SK-N-SH (cell line): ENCODE data around the gene HLA-DPA1. TPM values are rescaled to one million over a fixed set of nuclear protein-coding genes. Genes with fewer than 3 reads are reported as not detected.

ENCODE experiments used
- CTCF ChIA-PET: fragments of 300-600, 350-600 bp; formaldehyde crosslinking; extraction: SDS; loops from one replicate; lab custom pipeline; 2021; lab: Yijun Ruan, JAX
- POLR2A ChIA-PET: fragments of 350-600 bp; sonication (Branson Sonifier 250); formaldehyde crosslinking; extraction: SDS; loops from one replicate; lab custom pipeline; 2020; ENCODE audit warnings: antibody characterized with exemption, inconsistent platforms; lab: Yijun Ruan, JAX
- DNase-seq: peaks from one replicate; pipeline ENCODE4 v3.0.0; 2012
- H2AFZ ChIP-seq: fragments of 200-600 bp; sonication (generic); 2 replicates; pipeline ENCODE4 v1.8.1; 2016; ENCODE audit warnings: antibody characterized with exemption, mild to moderate bottlenecking, low read depth
- H3F3A ChIP-seq: fragments of 200-600 bp; sonication (generic); replicated peaks from 2 replicates; pipeline ENCODE3; 2016; ENCODE audit warnings: antibody characterized with exemption, mild to moderate bottlenecking; ENCODE audit not compliant: insufficient read depth
- H3K27ac ChIP-seq, 2 experiments: fragments of 200-500 bp in 1 of 2; fragments of 200-600 bp in 1 of 2; sonication (Bioruptor generic) in 1 of 2; sonication (generic), shearing (Covaris generic) in 1 of 2; 2 replicates each; pipeline versions ENCODE4 v1.5.1 to v1.6.1; 2014 to 2016; ENCODE audit warnings: low read depth in 2 of 2, inconsistent platforms in 1 of 2, low read length in 1 of 2, mild to moderate bottlenecking in 1 of 2, mixed read lengths in 1 of 2
- H3K27me3 ChIP-seq: fragments of 200-600 bp; sonication (generic), shearing (Covaris generic); 2 replicates; pipeline ENCODE4 v1.6.1; 2016; ENCODE audit warnings: mixed run types; ENCODE audit not compliant: insufficient read depth
- H3K36me3 ChIP-seq, 2 experiments: fragments of 200-500 bp in 1 of 2; fragments of 200-600 bp in 1 of 2; sonication (Bioruptor generic) in 1 of 2; sonication (generic) in 1 of 2; replicated peaks in 1 of 2; 2 replicates each; pipeline versions ENCODE3 to v1.5.1; 2014 to 2016; ENCODE audit warnings: low read length in 1 of 2, mild to moderate bottlenecking in 1 of 2; ENCODE audit not compliant: insufficient read depth in 2 of 2, control insufficient read depth in 1 of 2
- H3K4me1 ChIP-seq, 2 experiments: fragments of 200-500 bp in 1 of 2; fragments of 200-600 bp in 1 of 2; sonication (Bioruptor generic) in 1 of 2; sonication (generic), shearing (Covaris generic) in 1 of 2; 2 replicates each; pipeline versions ENCODE4 v1.5.1 to v1.6.1; 2014 to 2016; ENCODE audit warnings: low read depth in 1 of 2, low read length in 1 of 2, mixed run types in 1 of 2; ENCODE audit not compliant: insufficient read depth in 2 of 2, control insufficient read depth in 1 of 2
- H3K4me2 ChIP-seq: fragments of 200-600 bp; sonication (generic), shearing (Covaris generic); 2 replicates; pipeline ENCODE4 v1.6.1; 2017; ENCODE audit warnings: mixed run types
- H3K4me3 ChIP-seq, 2 experiments: fragments of 200-500 bp in 1 of 2; fragments of 200-600 bp in 1 of 2; sonication (Bioruptor generic) in 1 of 2; sonication (generic), shearing (Covaris generic) in 1 of 2; 2 replicates each; pipeline versions ENCODE4 v1.5.1 to v1.8.1; 2014 to 2016; ENCODE audit warnings: low read depth in 2 of 2, inconsistent platforms in 1 of 2, low read length in 1 of 2, mild to moderate bottlenecking in 1 of 2, mixed read lengths in 1 of 2, moderate library complexity in 1 of 2
- H3K79me2 ChIP-seq: fragments of 200-600 bp; sonication (generic); 2 replicates; pipeline ENCODE4 v1.8.1; 2017; ENCODE audit warnings: mild to moderate bottlenecking; ENCODE audit not compliant: insufficient read depth
- H3K9ac ChIP-seq: fragments of 200-600 bp; sonication (generic); 2 replicates; pipeline ENCODE4 v1.6.1; 2017; ENCODE audit warnings: mixed run types
- H3K9me2 ChIP-seq: fragments of 200-600 bp; sonication (generic); 2 replicates; pipeline ENCODE4 v1.6.1; 2017; ENCODE audit warnings: mixed run types
- H3K9me3 ChIP-seq: fragments of 200-600 bp; sonication (generic); 2 replicates; pipeline ENCODE4 v1.6.1; 2017; ENCODE audit warnings: mixed run types, mild to moderate bottlenecking, moderate library complexity
- H4K20me1 ChIP-seq: fragments of 200-600 bp; sonication (generic); 2 replicates; pipeline ENCODE4 v1.6.1; 2017; ENCODE audit warnings: mild to moderate bottlenecking, mixed run types; ENCODE audit not compliant: insufficient read depth
- ELF1 ChIP-seq: IDR thresholded peaks from 2 replicates; pipeline ENCODE4 v1.4.0; 2012
- FOSL2 ChIP-seq: IDR thresholded peaks from 2 replicates; pipeline ENCODE4 v1.4.0; 2012; ENCODE audit warnings: low read depth, mild to moderate bottlenecking, moderate library complexity, borderline replicate concordance
- FOXJ3 ChIP-seq: sonication (generic); formaldehyde crosslinking; IDR thresholded peaks from 2 replicates; pipeline ENCODE4 v1.5.1; 2020; ENCODE audit warnings: mild to moderate bottlenecking, missing genetic modification reagents
- FOXM1 ChIP-seq: IDR thresholded peaks from 2 replicates; pipeline ENCODE4 v1.4.0; 2012; ENCODE audit warnings: low read depth, mild to moderate bottlenecking
- GABPA ChIP-seq: IDR thresholded peaks from 2 replicates; pipeline ENCODE4 v1.4.0; 2012; ENCODE audit warnings: low read depth, mild to moderate bottlenecking
- GATA2 ChIP-seq: sonication (generic); formaldehyde crosslinking; IDR thresholded peaks from 2 replicates; pipeline ENCODE4 v1.5.0; 2020; ENCODE audit warnings: mild to moderate bottlenecking, missing genetic modification reagents
- JUND ChIP-seq: IDR thresholded peaks from 2 replicates; pipeline ENCODE4 v1.4.0; 2012
- MEF2A ChIP-seq: IDR thresholded peaks from 2 replicates; pipeline ENCODE4 v1.4.0; 2012; ENCODE audit warnings: low read depth, borderline replicate concordance
- RAD21 ChIP-seq: IDR thresholded peaks from 2 replicates; pipeline ENCODE4 v1.6.1; 2012; ENCODE audit warnings: mild to moderate bottlenecking, low read length
- RFX5 ChIP-seq: IDR thresholded peaks from 2 replicates; pipeline ENCODE4 v1.6.1; 2012; ENCODE audit warnings: mild to moderate bottlenecking, improper control_type of control experiment, low read length
- SIN3A ChIP-seq: IDR thresholded peaks from 2 replicates; pipeline ENCODE4 v1.6.1; 2012; ENCODE audit warnings: low read depth, mild to moderate bottlenecking, low read length, moderate library complexity, borderline replicate concordance
- SMC3 ChIP-seq: IDR thresholded peaks from 2 replicates; pipeline ENCODE4 v1.6.1; 2012; ENCODE audit warnings: low read depth, low read length, improper control_type of control experiment
- TAF1 ChIP-seq: IDR thresholded peaks from 2 replicates; pipeline ENCODE4 v1.6.1; 2012; ENCODE audit warnings: low read depth, mild to moderate bottlenecking, low read length, moderate library complexity, borderline replicate concordance
- TEAD4 ChIP-seq: IDR thresholded peaks from 2 replicates; pipeline ENCODE4 v1.4.0; 2012; ENCODE audit warnings: mild to moderate bottlenecking, borderline replicate concordance; ENCODE audit not compliant: insufficient read depth
- YY1 ChIP-seq: IDR thresholded peaks from 2 replicates; pipeline ENCODE4 v1.4.0; 2012; ENCODE audit warnings: low read depth, mild to moderate bottlenecking
- WGBS: methylation state at CpG from one replicate; pipeline ENCODE4 v1.1.6; 2017; ENCODE audit warnings: low lambda C conversion rate; 5-methylcytosine and 5-hydroxymethylcytosine counted together
- polyA plus RNA-seq, 3 experiments: library from polyadenylated mRNA; depleted of rRNA; stranded (reverse); fragments of >200 nt; gene quantifications; 2 replicates each; pipeline ENCODE4 v1.2.3, GENCODE V29; 2012
- TF ChIP-seq, protein P1 (sequence below): fragments of 150-350 bp; IDR thresholded peaks from 2 replicates; pipeline ENCODE4 v1.6.1; 2016; ENCODE audit warnings: mild to moderate bottlenecking, low read depth, low read length
- TF ChIP-seq, protein P2 (sequence below): IDR thresholded peaks from 2 replicates; pipeline ENCODE4 v1.4.0; 2012; ENCODE audit warnings: low read depth, borderline replicate concordance
- TF ChIP-seq, protein P3 (sequence below): IDR thresholded peaks from 2 replicates; pipeline ENCODE4 v1.4.0; 2012; ENCODE audit warnings: low read depth, borderline replicate concordance
- TF ChIP-seq, protein P4 (sequence below): IDR thresholded peaks from 2 replicates; pipeline ENCODE4; 2012
- TF ChIP-seq, protein P5 (sequence below): fragments of 200-600 bp; sonication (generic); IDR thresholded peaks from 2 replicates; pipeline ENCODE4 v1.6.1; 2017; ENCODE audit warnings: antibody characterized with exemption, mild to moderate bottlenecking, moderate library complexity

HLA-DPA1 gene
- polyA plus RNA-seq, 1 of the 3 experiments (the other 2 are of a cell fraction), result 1.9 TPM

DNA sequence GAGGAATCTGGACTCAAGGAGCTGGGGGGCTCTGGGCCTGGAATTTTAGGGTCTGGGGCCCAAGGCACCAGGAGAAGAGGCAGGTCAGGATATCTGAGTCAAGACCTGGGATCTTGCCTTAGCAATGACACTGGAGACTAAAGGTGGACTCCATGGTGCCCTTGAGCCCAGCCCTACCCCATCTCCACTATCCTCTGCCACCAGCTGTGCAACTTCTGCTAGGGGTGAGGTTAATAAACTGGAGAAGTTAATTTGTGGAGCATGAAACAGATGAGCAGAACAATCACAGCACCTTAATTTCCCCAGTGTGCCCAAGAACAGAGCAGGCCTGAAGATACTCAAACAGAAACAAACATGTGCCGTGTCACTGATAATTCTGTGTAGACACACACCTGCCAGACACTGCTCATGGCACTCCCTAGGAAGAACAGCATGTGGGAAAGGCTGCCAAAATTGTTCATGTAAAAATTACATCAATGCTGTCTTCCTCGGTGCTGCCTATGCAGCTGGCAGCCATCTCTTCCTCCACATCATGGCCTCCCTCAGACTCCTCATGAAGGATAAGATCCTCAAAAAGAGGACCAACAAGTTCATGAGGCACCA, 5.6 kb upstream of the HLA-DPA1 start:
- 7% methylated on average over 2 of the region's 2 CpGs for WGBS
- Histone ChIP-seq H3K9me3 (no peaks in the 10 kb centered on the region), H3K4me2 (no peak overlapping the region), H3K4me3 (no peak overlapping the region), H3K36me3 (no peaks in the 10 kb centered on the region), H3K9ac (no peak overlapping the region), H4K20me1 (no peaks in the 10 kb centered on the region), H3K9me2 (no peaks in the 10 kb centered on the region), H2AFZ (no peak overlapping the region), H3K27ac (no peak overlapping the region), H3K27me3 (peaks cover 58% of the 10 kb centered on the region; the same call in 1 of the 2 replicates), H3K4me1 (no peaks in the 10 kb centered on the region; a peak in 1 of 4 replicates), H3K79me2 (no peaks in the 10 kb centered on the region), H3F3A (no peaks in the 10 kb centered on the region)
- no peak for TF ChIP-seq RAD21
- TF ChIP-seq, protein P1, sequence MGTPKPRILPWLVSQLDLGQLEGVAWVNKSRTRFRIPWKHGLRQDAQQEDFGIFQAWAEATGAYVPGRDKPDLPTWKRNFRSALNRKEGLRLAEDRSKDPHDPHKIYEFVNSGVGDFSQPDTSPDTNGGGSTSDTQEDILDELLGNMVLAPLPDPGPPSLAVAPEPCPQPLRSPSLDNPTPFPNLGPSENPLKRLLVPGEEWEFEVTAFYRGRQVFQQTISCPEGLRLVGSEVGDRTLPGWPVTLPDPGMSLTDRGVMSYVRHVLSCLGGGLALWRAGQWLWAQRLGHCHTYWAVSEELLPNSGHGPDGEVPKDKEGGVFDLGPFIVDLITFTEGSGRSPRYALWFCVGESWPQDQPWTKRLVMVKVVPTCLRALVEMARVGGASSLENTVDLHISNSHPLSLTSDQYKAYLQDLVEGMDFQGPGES, result no peak
- TF ChIP-seq, protein P2, sequence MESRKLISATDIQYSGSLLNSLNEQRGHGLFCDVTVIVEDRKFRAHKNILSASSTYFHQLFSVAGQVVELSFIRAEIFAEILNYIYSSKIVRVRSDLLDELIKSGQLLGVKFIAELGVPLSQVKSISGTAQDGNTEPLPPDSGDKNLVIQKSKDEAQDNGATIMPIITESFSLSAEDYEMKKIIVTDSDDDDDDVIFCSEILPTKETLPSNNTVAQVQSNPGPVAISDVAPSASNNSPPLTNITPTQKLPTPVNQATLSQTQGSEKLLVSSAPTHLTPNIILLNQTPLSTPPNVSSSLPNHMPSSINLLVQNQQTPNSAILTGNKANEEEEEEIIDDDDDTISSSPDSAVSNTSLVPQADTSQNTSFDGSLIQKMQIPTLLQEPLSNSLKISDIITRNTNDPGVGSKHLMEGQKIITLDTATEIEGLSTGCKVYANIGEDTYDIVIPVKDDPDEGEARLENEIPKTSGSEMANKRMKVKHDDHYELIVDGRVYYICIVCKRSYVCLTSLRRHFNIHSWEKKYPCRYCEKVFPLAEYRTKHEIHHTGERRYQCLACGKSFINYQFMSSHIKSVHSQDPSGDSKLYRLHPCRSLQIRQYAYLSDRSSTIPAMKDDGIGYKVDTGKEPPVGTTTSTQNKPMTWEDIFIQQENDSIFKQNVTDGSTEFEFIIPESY, result no peak
- TF ChIP-seq, protein P3, sequence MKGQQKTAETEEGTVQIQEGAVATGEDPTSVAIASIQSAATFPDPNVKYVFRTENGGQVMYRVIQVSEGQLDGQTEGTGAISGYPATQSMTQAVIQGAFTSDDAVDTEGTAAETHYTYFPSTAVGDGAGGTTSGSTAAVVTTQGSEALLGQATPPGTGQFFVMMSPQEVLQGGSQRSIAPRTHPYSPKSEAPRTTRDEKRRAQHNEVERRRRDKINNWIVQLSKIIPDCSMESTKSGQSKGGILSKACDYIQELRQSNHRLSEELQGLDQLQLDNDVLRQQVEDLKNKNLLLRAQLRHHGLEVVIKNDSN, result no peak
- TF ChIP-seq FOXM1, result no peak
- TF ChIP-seq SMC3, result no peak
- no peak for TF ChIP-seq YY1
- no peak for TF ChIP-seq FOSL2
- TF ChIP-seq GATA2, result no peak
- no peak for TF ChIP-seq ELF1
- no peak for TF ChIP-seq TEAD4
- no peak for TF ChIP-seq FOXJ3 (CRISPR knock-in tag)
- no peak for TF ChIP-seq TAF1
- TF ChIP-seq SIN3A, result no peak
- TF ChIP-seq, protein P4, sequence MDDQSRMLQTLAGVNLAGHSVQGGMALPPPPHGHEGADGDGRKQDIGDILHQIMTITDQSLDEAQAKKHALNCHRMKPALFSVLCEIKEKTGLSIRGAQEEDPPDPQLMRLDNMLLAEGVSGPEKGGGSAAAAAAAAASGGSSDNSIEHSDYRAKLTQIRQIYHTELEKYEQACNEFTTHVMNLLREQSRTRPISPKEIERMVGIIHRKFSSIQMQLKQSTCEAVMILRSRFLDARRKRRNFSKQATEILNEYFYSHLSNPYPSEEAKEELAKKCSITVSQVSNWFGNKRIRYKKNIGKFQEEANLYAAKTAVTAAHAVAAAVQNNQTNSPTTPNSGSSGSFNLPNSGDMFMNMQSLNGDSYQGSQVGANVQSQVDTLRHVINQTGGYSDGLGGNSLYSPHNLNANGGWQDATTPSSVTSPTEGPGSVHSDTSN, result no peak
- TF ChIP-seq, protein P5, sequence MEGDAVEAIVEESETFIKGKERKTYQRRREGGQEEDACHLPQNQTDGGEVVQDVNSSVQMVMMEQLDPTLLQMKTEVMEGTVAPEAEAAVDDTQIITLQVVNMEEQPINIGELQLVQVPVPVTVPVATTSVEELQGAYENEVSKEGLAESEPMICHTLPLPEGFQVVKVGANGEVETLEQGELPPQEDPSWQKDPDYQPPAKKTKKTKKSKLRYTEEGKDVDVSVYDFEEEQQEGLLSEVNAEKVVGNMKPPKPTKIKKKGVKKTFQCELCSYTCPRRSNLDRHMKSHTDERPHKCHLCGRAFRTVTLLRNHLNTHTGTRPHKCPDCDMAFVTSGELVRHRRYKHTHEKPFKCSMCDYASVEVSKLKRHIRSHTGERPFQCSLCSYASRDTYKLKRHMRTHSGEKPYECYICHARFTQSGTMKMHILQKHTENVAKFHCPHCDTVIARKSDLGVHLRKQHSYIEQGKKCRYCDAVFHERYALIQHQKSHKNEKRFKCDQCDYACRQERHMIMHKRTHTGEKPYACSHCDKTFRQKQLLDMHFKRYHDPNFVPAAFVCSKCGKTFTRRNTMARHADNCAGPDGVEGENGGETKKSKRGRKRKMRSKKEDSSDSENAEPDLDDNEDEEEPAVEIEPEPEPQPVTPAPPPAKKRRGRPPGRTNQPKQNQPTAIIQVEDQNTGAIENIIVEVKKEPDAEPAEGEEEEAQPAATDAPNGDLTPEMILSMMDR, result no peak
- no peak for TF ChIP-seq GABPA
- TF ChIP-seq MEF2A, result no peak
- no peak for TF ChIP-seq RFX5
- no peak for TF ChIP-seq JUND
- no peak for DNase-seq
- ChIA-PET CTCF (interaction anchor here (1.2 kb wide), 1 partner anchor 82 kb away, joined by 3 read pairs; no protein-coding TSS in a partner anchor), POLR2A (no interaction called here)
